Ishikawa (cell line): Measurements from ENCODE around the gene PTDSS2.

Experiments used
- EP300 ChIP-seq: IDR thresholded peaks from 2 replicates; pipeline ENCODE4 v1.6.1; 2012; ENCODE audit warnings: borderline replicate concordance
- MAX ChIP-seq: IDR thresholded peaks from 2 replicates; pipeline ENCODE4 v1.6.1; 2012
- RAD21 ChIP-seq: IDR thresholded peaks from 2 replicates; pipeline ENCODE4 v1.6.1; 2012; ENCODE audit warnings: low read depth
- REST ChIP-seq: IDR thresholded peaks from 2 replicates; pipeline ENCODE4 v1.6.1; 2012; ENCODE audit warnings: low read depth, mild to moderate bottlenecking
- TCF12 ChIP-seq: IDR thresholded peaks from 2 replicates; pipeline ENCODE4 v1.6.1; 2012; ENCODE audit warnings: low read depth
- ZBTB7A ChIP-seq: IDR thresholded peaks from 2 replicates; pipeline ENCODE4 v1.6.1; 2012; ENCODE audit warnings: low read depth

- no peak for TF ChIP-seq MAX
- TF ChIP-seq EP300: no peak
- TF ChIP-seq TCF12: no peak
- no peak for TF ChIP-seq ZBTB7A
- TF ChIP-seq REST: no peak
- TF ChIP-seq RAD21: no peak
Measured at GRCh38 chr11:438101-438844, 11.8 kb upstream of the PTDSS2 start.
